ENCODE measurements around the gene C2CD4D.

C2CD4D gene

GRCh38 chr1:151839082-151839412 is 573 bp downstream of the C2CD4D start:
- H3K4me1 ChIP-seq (ENCODE audit: control insufficient read depth, insufficient read depth, low read length) = no peaks in the 10 kb centered on the region
- ChIA-PET CTCF (no interaction called here), POLR2A (no interaction called here)
- no peaks in the 10 kb centered on the region for H3K36me3 ChIP-seq (ENCODE audit: control insufficient read depth in 2 of 2, insufficient read depth in 1 of 2, low read length in 2 of 2)
- no peak overlapping the region for H3K4me3 ChIP-seq (ENCODE audit: low read depth, low read length)
- H3K9me3 ChIP-seq (ENCODE audit: control insufficient read depth, insufficient read depth, low read depth, low read length) = no peaks in the 10 kb centered on the region
- H3K27ac ChIP-seq (ENCODE audit: extremely low read depth, low read depth, low read length) = no peak overlapping the region
- TF ChIP-seq ZNF132 (tag by site-specific recombination; IDR thresholded peaks at IDR 0.05; ENCODE audit: borderline replicate concordance) = no peak
- TF ChIP-seq GFI1B (tag by site-specific recombination; IDR thresholded peaks at IDR 0.05) = no peak
- TF ChIP-seq ZNF501 (tag by site-specific recombination; IDR thresholded peaks at IDR 0.05) = no peak
- no peak for TF ChIP-seq ZSCAN23 (tag by site-specific recombination; IDR thresholded peaks at IDR 0.05)
- TF ChIP-seq ZNF521 (tag by site-specific recombination; IDR thresholded peaks at IDR 0.05) = no peak
- TF ChIP-seq ZNF658 (tag by site-specific recombination; IDR thresholded peaks at IDR 0.05) = no peak
- no peak for TF ChIP-seq ZFP3 (tag by site-specific recombination; IDR thresholded peaks at IDR 0.05; ENCODE audit: low read depth)
- no peak for TF ChIP-seq ZFHX2 (tag by site-specific recombination; conservative IDR thresholded peaks at IDR 0.05)
- no peak for TF ChIP-seq ZNF624 (tag by site-specific recombination; IDR thresholded peaks at IDR 0.05)

- CTCF ChIA-PET = no interaction called here
- no peaks in the 10 kb centered on the region for H3K36me3 ChIP-seq (ENCODE audit: control insufficient read depth in 2 of 2, insufficient read depth in 1 of 2, low read length in 2 of 2)
- H3K9me3 ChIP-seq (ENCODE audit: control insufficient read depth, insufficient read depth, low read depth, low read length) = no peaks in the 10 kb centered on the region
- no peaks in the 10 kb centered on the region for H3K4me1 ChIP-seq (ENCODE audit: control insufficient read depth, insufficient read depth, low read length)
- H3K4me3 ChIP-seq (ENCODE audit: low read depth, low read length) = no peak overlapping the region
- no peak for TF ChIP-seq ZNF624 (tag by site-specific recombination; IDR thresholded peaks at IDR 0.05)
- no peak for TF ChIP-seq ZSCAN4 (tag by site-specific recombination; IDR thresholded peaks at IDR 0.05)
- no peak for TF ChIP-seq ELK4 (IDR thresholded peaks at IDR 0.05; ENCODE audit: borderline replicate concordance, low read depth, low read length)
- TF ChIP-seq RBAK (tag by site-specific recombination; IDR thresholded peaks at IDR 0.05) = no peak
- no peak overlapping the region for H3K27ac ChIP-seq (ENCODE audit: extremely low read depth, low read depth, low read length)
- POLR2A ChIA-PET = no interaction called here
These were observed 1.2 kb downstream of the C2CD4D start for GRCh38 chr1:151838222-151839081.

- POLR2A ChIA-PET = no interaction called here
- H3K4me3 ChIP-seq (ENCODE audit: low read depth, low read length) = no peak overlapping the region
- no peaks in the 10 kb centered on the region for H3K4me1 ChIP-seq (ENCODE audit: control insufficient read depth, insufficient read depth, low read length)
- H3K9me3 ChIP-seq (ENCODE audit: control insufficient read depth, insufficient read depth, low read depth, low read length) = no peaks in the 10 kb centered on the region
- no peak overlapping the region for H3K27ac ChIP-seq (ENCODE audit: extremely low read depth, low read depth, low read length)
- no peaks in the 10 kb centered on the region for H3K36me3 ChIP-seq (ENCODE audit: control insufficient read depth in 2 of 2, insufficient read depth in 1 of 2, low read length in 2 of 2)
- CTCF ChIA-PET = interaction anchor here (0.6 to 2.2 kb wide), 3 partner anchors 9 to 203 kb away, joined by 3 to 11 read pairs (median 5); no protein-coding TSS in a partner anchor
- TF ChIP-seq ZNF362 (tag by site-specific recombination; IDR thresholded peaks at IDR 0.05) (no peak), MYNN (tag by site-specific recombination; IDR thresholded peaks at IDR 0.05; ENCODE audit: borderline replicate concordance) (no peak), OSR2 (tag by site-specific recombination; IDR thresholded peaks at IDR 0.05) (no peak), IKZF3 (tag by site-specific recombination; IDR thresholded peaks at IDR 0.05) (no peak), ZBTB8A (tag by site-specific recombination; IDR thresholded peaks at IDR 0.05) (no peak), ZNF514 (tag by site-specific recombination; IDR thresholded peaks at IDR 0.05) (no peak), ZNF335 (tag by site-specific recombination; conservative IDR thresholded peaks at IDR 0.05) (no peak), ZNF169 (tag by site-specific recombination; IDR thresholded peaks at IDR 0.05) (no peak), ZNF274 (IDR thresholded peaks at IDR 0.05; ENCODE audit: low read length) (no peak), ZNF274 (tag by site-specific recombination; IDR thresholded peaks at IDR 0.05; ENCODE audit: borderline replicate concordance) (no peak), ZNF558 (tag by site-specific recombination; IDR thresholded peaks at IDR 0.05) (no peak), ZNF311 (tag by site-specific recombination; IDR thresholded peaks at IDR 0.05; ENCODE audit: borderline replicate concordance) (no peak), ZBTB10 (tag by site-specific recombination; IDR thresholded peaks at IDR 0.05) (no peak), ZNF302 (tag by site-specific recombination; IDR thresholded peaks at IDR 0.05; ENCODE audit: low read depth) (no peak), ZNF610 (tag by site-specific recombination; IDR thresholded peaks at IDR 0.05; ENCODE audit: borderline replicate concordance) (no peak)
These were observed 1.8 kb downstream of the C2CD4D start for GRCh38 chr1:151837884-151838221.

Data from HEK293 (cell line).